GM19238 (cell line): ENCODE results near the gene RNASE8.

Source experiments
- DNase-seq: peaks from one replicate; pipeline ENCODE4 v3.0.0; 2011; ENCODE audit warnings: low spot score; ENCODE audit not compliant: insufficient read length

Gene RNASE8

DNA sequence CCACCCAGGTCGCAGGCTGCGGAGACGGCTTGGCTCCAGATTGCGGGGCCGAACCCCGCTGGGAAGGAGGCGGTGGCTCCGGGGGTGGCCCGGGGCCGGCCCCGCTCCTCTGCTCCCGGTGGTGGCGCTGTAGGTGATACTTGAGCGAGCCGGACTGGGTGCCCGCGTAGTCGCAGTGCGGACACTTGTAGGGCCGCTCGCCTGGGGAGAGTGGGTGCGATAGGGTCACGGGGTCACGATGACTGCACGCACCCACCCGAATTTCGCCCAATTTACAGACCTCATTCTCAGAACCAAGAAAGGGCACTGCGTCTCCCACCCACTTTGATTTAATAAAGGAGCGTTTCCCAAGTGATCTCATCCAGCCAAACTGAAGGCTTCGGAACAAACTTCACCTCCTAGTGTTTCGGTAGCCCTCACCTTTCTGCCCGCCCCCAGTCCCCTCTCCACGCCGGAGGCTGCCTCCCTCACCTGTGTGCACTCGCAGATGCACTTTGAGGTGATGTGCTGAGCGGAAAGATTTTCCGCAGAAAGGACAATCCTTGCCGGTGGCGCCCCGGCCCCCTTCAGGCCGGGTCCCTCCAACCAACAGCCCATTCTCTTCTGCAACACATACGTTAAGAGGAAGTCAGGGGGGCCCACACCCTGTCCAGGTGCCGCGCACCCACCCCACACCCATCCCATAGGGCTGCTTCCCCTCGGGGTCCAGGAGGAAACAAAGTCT, 33.5 kb downstream of the RNASE8 start:
- no peak for DNase-seq

GRCh38 chr14:21091821-21092272, 34.2 kb downstream of the RNASE8 start:
- no peak for DNase-seq

- peak; percentile 96 for DNase-seq
Observed at GRCh38 chr14:21092273-21093011, 34.8 kb downstream of the RNASE8 start.

GRCh38 chr14:21093018-21093417, 35.4 kb downstream of the RNASE8 start:
- DNase-seq: no peak

DNA sequence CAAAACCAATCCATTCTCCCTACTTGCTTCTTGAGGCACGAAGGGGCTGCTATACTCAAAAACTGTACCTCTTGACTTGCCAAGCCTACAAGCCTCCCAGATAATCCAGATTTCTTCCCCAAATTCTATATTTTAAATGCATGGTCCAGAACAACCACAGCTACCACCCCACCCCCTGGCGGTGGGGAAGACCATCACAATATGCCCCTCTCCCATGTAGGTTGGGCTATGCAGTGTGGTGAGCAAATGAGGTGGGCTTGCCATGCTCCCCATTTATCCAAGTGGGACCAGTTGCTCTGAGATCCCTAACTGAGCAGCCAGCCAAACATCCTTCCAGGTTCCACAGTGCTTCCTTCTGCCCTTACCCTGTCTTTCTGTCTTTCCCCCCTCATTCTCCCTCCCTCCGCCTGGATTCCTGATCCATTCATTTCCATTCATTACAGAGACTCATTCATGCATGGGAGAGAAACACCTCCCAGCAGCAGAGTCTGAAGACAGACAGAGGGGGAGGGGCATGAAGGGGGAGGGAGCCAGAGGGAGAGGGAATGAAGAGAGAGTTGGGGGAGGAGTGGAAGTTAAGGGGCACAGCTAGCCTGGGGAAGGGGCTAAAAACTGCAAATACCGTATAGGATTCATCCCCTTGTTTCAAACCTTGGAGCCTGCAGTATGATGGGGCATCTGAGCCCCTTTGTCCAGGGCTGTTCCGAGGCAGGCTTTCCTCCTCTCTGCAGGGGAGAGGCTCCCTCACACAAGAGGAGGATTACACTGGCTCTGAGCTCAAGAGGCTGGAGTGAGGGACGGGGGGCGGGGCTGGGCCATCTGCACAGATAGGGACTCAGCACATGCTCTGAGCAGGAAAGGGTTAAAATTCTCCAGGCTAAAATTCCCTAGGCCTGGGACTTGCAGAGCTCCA, 36.4 kb downstream of the RNASE8 start:
- DNase-seq: no peak

GRCh38 chr14:21095430-21096205, 38.0 kb downstream of the RNASE8 start:
- DNase-seq: no peak

DNA sequence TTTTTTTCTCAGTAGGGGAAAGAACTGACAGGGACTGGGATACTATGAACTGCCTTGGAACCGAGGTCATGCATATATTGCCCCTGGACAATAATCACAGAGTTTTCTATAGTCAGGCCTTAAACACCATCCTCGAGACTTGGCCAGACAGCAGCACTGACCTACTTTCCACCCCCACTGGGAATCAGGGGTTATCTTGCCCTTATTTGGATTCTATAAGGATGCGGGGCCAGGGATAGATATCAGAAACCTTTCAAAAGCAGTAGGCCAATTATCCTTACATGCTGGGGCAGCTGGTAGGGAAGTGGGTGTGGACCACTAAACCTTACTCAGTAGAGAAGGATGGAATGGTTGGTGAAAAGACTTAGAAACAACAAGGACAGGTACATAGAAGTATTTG, 38.8 kb downstream of the RNASE8 start:
- no peak for DNase-seq

GRCh38 chr14:21096978-21097635, 39.5 kb downstream of the RNASE8 start:
- no peak for DNase-seq

DNA sequence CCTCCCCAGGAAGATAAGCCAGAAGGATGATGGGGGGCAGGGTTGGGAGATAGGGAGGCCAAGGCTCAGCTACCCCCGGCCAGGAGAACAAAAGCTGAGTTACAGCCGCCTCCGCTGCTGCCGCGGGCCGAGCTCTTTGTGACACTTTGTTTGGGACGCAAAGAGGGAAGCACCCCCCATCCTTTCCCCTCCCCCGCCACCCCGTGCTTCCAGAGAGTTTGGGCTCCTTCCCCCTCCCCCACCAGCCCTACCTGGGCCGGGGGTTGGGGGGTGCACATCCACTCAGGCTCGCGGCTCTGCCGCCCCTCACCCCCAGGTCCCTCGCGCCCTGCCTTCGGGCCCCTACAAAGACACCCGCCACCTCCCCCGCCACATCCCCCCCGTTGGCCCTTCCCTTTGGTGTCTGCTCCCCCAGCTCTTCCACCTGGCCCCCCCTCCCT, 40.0 kb downstream of the RNASE8 start:
- no peak for DNase-seq

DNA sequence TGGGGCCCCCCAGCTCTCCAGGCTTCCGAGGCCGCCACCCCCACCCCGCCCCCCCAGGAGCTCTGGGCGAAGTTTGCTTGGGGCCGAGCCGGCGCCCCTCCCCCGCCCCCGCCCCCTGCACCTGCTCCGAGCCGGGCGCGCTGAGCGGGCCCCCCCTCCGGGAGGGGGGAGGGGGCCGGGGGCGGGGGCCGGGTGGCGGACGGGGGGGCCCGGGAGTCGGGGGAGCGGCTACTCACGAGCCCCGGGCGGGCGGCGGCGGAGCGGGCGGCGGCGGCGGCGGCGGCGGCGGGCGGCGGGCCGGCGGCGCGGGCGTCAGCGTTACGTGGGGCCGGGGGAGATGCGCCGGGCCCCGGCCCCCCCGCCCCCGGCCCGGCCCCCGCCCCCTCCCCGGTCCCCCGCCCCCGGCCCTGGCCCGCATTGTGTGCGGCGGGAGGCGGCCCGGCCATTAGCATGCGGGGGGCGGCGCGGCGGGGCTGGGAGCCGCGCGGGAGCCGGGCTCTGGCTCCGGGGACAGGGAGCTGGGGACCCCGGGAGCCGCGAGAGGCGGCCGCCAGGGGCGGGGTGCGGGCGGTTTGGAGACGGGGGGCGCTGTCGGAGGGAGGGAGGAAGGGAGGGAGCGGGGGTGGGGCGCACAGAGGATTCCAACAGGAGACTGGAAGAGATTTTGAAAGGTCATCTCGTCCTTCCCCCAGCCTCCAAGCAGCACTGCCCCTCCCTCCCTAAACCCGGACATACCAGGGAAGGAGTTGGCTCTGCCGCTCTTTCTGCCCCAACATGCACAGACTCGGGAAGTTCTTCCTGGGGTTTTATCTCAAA, 40.7 kb downstream of the RNASE8 start, which contains the start of gene ZNF219:
Gene ZNF219 (minus strand): TSS at position 580 of the 816 bp plus-strand sequence. CDS start 5,064 bp downstream, outside the sequence.
- no peak for DNase-seq

DNA sequence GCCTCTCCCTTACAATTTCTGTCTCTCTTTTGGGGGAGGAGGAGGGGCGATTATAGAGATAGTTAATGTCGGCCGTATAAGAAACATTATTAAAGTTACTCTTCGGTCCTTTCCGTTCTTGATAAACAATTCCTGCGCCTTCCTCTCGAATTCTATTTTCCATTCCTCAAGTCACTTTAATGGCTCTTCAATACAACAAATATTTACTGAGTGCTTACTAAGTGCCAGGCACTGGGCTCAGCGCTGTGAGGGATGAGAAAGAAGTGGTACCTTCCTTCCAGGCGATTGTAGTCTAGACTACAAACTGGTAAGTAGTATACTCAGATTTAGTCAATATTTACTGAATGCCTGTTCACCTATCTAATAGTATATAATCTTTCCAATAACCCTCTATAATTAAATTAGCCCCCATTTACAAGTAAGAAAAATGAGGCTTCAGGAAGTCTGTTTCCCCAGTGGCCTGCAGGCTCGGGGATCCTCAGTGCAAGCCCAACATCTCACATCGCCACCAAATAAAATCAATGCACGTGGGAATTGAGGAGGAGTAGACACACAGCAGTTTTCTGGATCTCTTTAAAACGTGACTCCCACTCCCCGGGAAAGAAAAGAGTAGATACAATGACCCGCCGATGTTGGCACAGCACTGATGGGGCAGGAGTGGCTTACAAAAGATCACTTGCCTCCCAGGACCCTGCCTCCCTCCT, 41.4 kb downstream of the RNASE8 start:
- no peak for DNase-seq

DNA sequence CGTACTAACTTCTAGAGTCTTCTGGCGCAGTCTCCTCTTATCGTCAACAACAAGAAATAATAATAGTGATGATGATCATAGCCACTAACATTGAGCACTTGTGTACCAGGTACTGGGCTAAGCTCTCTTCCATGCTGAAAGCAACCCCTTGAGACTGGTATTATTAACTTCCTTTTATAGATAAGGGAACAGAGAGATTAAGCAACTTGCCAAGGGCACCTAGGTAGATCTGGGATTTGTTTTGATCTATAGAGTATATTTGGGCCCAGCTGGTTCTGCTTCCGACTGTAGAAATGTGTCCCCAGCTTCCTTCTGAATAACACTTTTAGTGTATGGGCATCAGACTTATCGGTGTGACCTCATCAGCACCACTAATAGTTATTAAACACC, 42.0 kb downstream of the RNASE8 start:
- no peak for DNase-seq

DNA sequence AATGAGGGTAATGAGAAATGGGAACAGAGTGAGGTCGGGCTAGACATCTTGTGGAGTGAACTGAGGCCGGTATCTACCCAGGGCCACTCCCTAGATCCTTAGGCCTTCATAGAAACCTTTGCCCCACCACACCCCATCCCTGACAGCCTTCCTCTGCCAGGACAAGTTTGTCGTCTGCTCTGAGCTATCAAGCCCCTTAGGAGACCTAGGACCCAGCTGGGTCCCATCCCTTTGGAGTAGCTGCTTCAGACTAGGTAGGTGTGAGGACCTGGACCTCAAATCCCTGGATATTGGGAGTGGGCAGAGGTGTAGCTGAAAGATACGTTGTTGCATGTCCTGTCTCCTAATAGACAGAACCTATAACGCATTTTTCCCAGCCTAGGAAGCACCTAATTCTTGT, 43.3 kb downstream of the RNASE8 start, which contains the start of gene TMEM253:
Gene TMEM253 (plus strand): TSS at position 136 of the 400 bp plus-strand sequence. CDS start 278 bp downstream, outside the sequence.
- DNase-seq: no peak

GRCh38 chr14:21101802-21102413, 44.3 kb downstream of the RNASE8 start:
- DNase-seq: no peak

DNA sequence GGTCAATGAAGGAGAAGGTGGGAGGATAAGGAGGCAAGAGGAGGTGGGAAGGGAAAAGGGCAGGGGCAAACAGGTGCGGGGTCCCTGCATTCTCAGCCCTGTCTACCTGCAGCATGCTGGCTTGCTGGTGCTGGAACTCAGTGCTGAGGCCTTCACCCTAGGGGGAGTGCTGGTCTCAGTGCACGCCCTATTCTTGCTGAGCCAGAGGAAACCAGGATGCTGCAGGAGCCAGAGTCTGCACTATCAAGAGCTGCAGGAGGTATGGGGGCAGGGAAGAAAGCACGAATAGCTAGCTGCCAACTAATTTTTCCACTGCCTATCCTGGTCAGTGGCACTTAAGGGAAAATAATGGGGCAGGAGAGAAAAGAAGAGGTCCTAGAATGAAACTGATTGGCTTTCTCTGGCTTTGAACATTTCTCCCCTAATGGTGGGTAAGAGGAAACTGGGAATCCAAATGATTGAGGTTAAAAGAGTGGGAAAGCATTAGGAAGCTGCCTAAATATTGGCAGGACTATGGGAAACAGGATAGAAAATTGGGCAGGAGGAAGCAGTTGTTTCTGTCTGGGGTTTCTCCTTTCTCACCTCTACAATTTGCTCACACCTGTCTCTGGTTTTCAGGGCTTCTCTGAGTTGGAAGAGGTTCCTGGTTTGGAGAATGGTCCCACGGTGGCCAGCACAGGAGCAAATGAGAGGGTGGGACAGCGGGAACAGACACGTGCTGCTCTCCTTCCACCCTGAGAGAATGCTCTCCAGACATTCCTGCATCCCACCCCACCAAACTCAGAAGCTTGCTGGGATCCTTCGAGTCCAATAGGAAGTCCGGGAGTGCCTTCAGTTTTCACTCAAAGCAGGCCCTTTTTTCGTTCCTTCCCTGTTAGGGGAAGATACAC, 45.1 kb downstream of the RNASE8 start:
- no peak for DNase-seq

- DNase-seq: no peak
Observed at GRCh38 chr14:21103411-21103709, 45.7 kb downstream of the RNASE8 start.

DNA sequence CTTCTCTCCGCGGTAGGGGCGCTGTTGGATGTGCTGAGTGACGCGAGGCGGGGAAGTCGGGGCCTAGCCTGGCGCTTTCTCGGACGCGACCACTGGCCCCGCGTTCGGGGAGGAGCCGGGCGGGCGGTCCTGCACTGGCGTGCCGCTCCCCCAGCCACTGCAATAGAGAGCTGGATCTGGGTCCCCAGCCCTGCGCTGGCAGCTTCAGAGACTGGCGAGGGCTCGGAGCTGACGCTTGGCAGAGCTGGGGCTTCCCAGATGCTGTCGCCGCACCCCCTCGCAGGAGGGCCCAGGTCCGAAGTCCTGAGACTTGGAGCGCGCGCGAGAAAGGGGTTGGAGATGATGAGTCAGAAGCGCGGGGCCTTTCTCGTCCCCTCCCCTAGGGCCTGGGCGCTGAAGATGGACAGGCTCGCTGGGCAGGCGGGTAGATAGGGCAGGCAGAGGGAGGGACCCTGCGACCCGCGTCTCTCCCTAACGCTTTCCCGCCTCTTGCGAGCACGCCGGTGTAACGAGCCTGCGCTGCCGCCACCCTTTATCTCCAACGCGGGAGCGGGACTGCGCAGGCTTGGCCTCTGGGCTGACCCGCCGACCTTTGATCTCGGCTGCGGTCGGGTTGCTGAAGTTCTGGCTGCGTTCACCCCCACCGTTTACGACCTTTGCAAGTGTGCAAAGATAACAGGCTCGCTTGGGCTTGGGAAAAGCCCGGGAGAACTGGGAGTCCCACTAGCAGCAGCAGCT, 46.3 kb downstream of the RNASE8 start:
- DNase-seq: peak; percentile 97
